AG04449 (cell line): Measurements from ENCODE around the gene GADD45G.

Experiments used
- CTCF ChIA-PET: fragments of 350-600 bp; formaldehyde crosslinking; extraction: SDS; loops from one replicate; lab custom pipeline; 2021; ENCODE audit warnings: antibody characterized with exemption; lab: Yijun Ruan, JAX
- POLR2A ChIA-PET: fragments of 400-600, 350-600 bp; formaldehyde crosslinking; extraction: SDS; loops from one replicate; lab custom pipeline; 2020; ENCODE audit warnings: antibody characterized with exemption, inconsistent platforms; lab: Yijun Ruan, JAX
- DNase-seq: peaks from one replicate; pipeline ENCODE4 v3.0.0-alpha.2; 2010; ENCODE audit warnings: low read depth, low spot score
- H3K4me3 ChIP-seq: 2 replicates; pipeline ENCODE4 v1.5.1; 2011; ENCODE audit warnings: low read depth, mild to moderate bottlenecking, control low read depth, low read length
- CTCF ChIP-seq: IDR thresholded peaks from one replicate; pipeline ENCODE4 v1.5.1; 2011; ENCODE audit warnings: mild to moderate bottlenecking, moderate library complexity, low read length, control low read depth, inconsistent platforms; ENCODE audit not compliant: insufficient read depth; ENCODE audit errors: missing control alignments

Gene GADD45G

DNA sequence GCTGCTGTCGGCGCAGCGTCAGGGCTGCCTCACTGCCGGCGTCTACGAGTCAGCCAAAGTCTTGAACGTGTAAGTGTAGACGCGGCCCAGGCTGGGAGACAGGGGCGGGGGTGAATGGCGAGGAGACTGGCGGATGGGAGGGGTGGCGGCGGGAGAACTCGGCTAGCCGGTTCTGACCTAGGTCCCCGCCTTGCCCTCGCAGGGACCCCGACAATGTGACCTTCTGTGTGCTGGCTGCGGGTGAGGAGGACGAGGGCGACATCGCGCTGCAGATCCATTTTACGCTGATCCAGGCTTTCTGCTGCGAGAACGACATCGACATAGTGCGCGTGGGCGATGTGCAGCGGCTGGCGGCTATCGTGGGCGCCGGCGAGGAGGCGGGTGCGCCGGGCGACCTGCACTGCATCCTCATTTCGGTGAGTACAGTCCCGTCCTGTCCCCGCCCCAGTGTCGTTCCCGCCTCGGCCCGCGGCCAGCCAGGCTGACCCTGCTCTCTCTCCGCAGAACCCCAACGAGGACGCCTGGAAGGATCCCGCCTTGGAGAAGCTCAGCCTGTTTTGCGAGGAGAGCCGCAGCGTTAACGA is 745 bp downstream of the GADD45G start:
- no peak for TF ChIP-seq CTCF
- CTCF ChIA-PET: interaction anchor here (13.0 kb wide), 1 partner anchor 496 kb away, joined by 265 read pairs; no protein-coding TSS in a partner anchor
- DNase-seq: no peak
- no peak overlapping the region for H3K4me3 ChIP-seq
- POLR2A ChIA-PET: no interaction called here

GRCh38 chr9:89606049-89606623 is 1.3 kb downstream of the GADD45G start:
- no peak for DNase-seq
- POLR2A ChIA-PET: no interaction called here
- H3K4me3 ChIP-seq: no peak overlapping the region
- CTCF ChIA-PET: interaction anchor here (13.0 kb wide), 1 partner anchor 495 kb away, joined by 265 read pairs; no protein-coding TSS in a partner anchor
- no peak for TF ChIP-seq CTCF

- H3K4me3 ChIP-seq: no peak overlapping the region
- DNase-seq: no peak
- POLR2A ChIA-PET: no interaction called here
- no peak for TF ChIP-seq CTCF
- CTCF ChIA-PET: interaction anchor here (1.3 to 13.0 kb wide), 2 partner anchors 13 to 495 kb away, joined by 3 to 265 read pairs; no protein-coding TSS in a partner anchor
Observed at GRCh38 chr9:89606624-89607311, 2.0 kb downstream of the GADD45G start.

DNA sequence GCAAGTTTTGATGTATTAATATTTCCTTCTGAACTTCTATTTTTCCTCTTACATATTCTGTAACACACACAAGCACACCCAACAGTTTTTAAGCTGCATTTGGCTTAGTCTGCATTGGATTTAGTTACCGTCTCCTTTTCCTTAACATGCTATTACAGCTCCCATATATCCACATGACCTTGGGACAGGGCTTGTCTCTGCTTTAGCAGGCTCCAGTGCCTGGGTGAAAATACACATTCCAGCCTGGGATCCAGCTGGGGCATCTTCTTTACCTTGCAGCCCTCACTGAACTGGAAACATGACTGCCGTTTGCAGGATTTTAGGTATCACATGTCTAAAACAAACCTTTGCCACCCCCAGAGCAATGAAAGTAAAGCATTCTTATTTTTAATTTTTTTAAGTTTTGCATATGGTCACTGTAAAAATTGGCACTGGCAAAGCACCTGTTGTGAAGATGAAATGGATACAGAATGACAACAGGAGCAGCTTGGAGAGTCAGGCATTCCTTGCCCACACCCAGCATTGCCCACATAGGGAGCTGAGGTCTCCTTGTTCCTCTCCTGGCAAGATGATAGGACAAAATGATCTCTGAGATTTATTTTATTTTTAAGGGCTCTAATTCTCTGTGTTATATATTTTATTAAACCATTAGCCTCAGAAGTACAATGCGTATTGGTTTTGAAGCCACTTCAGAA is 4.0 kb downstream of the GADD45G start:
- DNase-seq: no peak

GRCh38 chr9:89609426-89610006 is 4.7 kb downstream of the GADD45G start:
- ChIA-PET CTCF (no interaction called here), POLR2A (no interaction called here)
- no peak overlapping the region for H3K4me3 ChIP-seq
- no peak for DNase-seq
- TF ChIP-seq CTCF: no peak

More for the DNA sequence above, 4.0 kb downstream of the GADD45G start:
- no peak overlapping the region for H3K4me3 ChIP-seq
- ChIA-PET POLR2A (no interaction called here), CTCF (no interaction called here)
- no peak for TF ChIP-seq CTCF
